ENCODE results near the gene KIAA1217.

Gene KIAA1217

DNA sequence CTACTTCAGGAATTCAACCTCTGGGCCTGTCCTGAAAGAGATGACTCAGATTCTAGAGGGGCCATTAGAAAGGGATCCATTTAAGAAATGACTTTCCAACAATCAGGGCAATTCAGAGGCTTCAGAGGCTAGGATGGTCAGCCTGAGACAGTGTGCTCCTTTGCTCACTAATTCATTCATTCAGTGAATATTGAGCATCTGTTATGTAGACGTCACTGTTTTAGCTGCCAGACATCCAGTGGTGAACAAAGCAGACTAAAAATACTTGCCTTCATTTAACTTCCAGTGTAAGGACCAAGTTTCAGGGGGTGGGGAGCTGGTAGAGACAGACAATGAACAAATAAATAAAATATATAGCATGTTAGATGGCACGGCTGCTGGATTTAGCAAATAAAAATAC, 1.6 kb downstream of the KIAA1217 start:
- DNase-seq: no peak

GRCh38 chr10:24213266-24213665, 4.3 kb downstream of the KIAA1217 start:
- no peak for DNase-seq

DNA sequence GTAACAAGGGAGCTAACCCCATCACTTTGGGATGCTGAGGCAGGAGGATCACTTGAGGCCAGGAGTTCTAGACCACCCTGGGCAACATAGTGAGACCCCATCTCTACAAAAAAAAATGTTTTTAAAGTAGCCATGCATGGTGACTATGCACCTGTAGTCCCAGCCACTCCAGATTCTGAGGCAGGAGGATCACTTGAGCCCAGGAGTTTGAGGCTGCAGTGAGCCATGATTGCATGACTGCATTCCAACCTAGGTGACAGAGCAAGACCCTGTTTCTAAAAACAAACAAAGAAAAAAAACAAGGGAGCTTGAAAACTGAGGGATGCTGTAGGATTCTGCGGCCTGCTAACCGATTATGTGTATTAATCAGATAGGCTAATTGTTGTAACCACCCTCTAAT, 4.9 kb downstream of the KIAA1217 start:
- DNase-seq: no peak

DNA sequence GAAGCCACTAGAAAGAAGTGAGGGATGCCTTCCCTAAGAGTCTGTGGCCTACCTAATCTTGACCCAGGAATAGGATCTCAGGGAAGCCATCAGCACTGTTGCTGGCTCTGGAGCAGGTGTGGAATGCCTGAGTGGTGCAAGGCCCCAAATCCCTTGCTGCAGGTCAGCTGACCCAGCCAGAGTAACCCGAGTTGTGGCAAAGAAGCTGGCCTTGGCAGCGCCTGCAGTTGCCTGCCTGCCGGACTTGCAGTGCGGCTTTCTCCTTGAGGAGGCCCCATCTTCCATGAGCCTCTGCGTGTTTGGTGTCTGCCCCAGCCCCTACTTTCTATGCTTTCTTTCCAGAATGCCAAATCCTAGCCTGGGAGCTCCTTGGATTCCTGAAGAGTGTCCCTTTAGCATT, 5.8 kb downstream of the KIAA1217 start:
- DNase-seq: no peak

- no peak for DNase-seq
Measured at GRCh38 chr10:24215196-24215595, 6.3 kb downstream of the KIAA1217 start.

DNA sequence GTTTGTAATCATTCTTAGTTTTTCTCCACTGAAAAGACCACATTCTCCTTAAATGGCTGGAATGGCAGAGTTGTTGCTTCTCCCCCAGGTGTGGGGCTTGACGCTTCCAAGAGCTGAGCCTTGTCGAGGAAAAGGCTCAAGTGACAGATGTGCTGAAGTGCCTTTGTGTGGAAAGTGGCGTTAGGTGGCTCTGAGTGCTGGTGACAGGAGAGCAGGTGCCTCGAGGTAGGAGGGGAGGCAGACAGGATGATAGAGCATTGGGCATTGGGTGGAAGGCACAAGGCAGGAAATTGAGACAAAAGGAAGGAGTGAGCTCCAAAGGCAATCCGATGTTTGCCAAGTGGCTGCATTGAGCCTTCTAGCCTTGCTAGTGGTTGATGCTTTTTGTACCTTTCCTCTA, 6.7 kb downstream of the KIAA1217 start:
- DNase-seq: no peak

DNA sequence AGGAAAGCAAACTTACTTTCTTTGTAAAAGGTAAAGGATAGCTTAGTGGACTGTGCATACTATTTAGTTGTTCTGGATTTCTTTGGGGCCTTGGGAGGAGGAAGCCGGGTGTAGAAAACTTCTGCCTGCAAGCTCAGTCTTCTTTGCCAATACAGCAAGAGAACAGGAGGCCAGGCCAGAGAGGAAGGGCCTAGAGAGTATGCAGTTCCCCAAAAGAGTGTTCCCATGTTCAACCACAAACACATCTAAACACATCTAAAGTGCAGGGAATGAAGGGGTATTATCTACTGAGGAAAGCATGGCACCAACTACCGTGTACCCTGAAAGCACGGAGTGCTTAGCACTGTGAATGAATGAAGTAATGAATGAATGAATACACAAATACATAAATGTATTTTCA, 11.0 kb downstream of the KIAA1217 start:
- DNase-seq: no peak

- DNase-seq: no peak
Measured at GRCh38 chr10:24223341-24223740, 14.4 kb downstream of the KIAA1217 start.

- no peak for DNase-seq
Measured at GRCh38 chr10:24223953-24224352, 15.0 kb downstream of the KIAA1217 start.

GRCh38 chr10:24228642-24229041, 19.7 kb downstream of the KIAA1217 start:
- no peak for DNase-seq

GRCh38 chr10:24229909-24230308, 21.0 kb downstream of the KIAA1217 start:
- no peak for DNase-seq

GRCh38 chr10:24231200-24231599, 22.3 kb downstream of the KIAA1217 start:
- DNase-seq: no peak

DNA sequence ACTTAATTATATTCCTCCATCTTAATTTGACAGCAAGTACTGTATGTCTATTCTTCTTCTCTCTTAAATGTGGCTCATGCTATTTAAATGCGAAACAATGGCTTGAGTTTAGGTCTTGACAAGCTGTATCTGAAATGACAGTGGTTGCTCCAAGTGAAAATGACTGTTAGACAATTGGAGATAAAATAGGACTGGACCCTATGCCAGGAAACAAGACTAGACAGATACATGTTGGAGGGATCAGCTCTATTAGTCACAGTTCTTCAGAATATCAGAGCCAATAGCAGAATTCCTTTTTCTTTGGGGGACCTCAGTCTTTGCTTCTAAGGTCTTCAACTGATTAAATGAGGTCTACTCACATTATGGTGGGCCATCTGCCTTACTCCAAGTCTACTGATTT, 25.8 kb downstream of the KIAA1217 start:
- DNase-seq: no peak

DNA sequence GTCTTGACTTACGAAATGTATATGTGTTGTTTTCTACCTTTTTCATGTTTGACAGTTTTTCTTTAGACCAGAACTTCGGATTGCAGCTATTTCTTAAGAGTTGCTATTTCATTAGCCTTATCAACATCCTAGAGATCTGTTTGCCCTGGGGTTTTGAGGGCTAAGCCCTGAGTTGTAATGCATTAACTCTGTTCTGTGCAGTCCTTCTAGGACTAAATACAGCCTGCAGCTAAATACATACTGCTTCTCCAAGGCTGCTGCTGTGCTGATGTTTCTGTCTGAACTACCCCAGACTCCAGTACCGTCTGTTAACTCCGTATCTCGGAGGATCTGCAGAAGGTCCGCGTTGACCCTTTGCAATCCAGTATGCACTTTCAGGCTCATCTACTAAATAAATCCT, 26.5 kb downstream of the KIAA1217 start:
- DNase-seq: no peak

GRCh38 chr10:24237801-24238395, 29.0 kb downstream of the KIAA1217 start:
- no peak for DNase-seq

GRCh38 chr10:24238519-24239247, 29.7 kb downstream of the KIAA1217 start:
- DNase-seq: no peak

GRCh38 chr10:24239289-24240040, 30.5 kb downstream of the KIAA1217 start:
- DNase-seq: no peak

- no peak for DNase-seq
Measured at GRCh38 chr10:24240041-24240751, 31.3 kb downstream of the KIAA1217 start.

DNA sequence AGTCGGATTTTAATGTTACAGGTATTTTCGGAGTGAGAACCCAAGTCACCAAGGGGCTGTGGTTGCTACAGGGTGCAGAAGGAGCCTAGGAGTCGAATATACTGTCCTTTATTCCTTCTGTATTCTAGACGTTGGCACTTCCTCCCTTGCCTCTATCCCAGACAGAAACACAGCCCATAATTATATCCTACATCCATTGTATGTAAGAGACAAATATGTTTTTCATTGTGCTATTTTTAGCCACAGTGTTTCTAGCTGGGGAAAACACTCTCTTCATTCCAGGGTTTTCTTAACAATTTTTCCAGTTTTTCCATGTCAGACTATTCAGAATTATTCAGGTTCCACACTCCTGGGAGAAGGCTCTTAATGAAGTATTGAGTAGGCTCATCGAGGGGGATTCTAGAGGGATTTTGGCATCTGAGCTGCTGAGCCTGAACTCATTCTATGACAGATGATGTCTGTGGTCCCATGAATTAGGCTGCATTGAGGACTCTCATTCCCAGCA, 32.6 kb downstream of the KIAA1217 start:
- no peak for DNase-seq

GRCh38 chr10:24242562-24242961, 33.6 kb downstream of the KIAA1217 start:
- DNase-seq: no peak

GRCh38 chr10:24246365-24246764, 37.4 kb downstream of the KIAA1217 start:
- no peak for DNase-seq

- no peak for DNase-seq
Measured at GRCh38 chr10:24247841-24248240, 38.9 kb downstream of the KIAA1217 start.

DNA sequence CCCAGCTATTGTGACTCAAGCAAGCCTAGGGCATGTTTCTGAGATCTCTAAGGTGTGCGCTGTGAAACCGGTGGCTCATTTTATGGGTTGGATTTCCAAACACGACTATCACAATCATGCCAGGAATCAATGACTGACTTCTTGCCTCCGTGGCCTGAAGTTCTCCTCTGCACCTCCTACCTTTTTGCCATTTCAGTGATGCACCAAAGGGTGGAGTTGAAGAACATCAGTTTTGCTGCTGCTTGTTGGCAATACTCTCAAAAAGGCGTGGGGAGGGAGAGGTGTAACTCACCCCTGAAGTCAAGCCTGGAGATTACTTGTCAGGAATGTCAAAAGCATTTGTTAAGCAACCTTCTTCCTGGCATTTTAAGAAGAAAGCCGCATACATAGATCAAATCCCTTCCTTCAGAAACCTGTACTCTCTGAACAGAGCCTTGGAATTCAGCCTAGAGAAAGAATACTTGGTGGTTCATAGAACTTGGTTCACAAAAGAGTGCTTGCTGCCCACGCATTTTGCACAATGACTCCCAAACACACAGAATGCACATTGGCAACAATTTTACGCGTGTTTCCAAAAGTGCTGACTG, 41.0 kb downstream of the KIAA1217 start:
- DNase-seq: no peak
